ENCODE data around the gene ELOVL7.

- TF ChIP-seq CTCF (IDR thresholded peaks at IDR 0.05) (no peak), POLR2A (IDR thresholded peaks at IDR 0.05) (no peak), POLR2AphosphoS5 (IDR thresholded peaks at IDR 0.05) (no peak)
These were observed 121.7 kb downstream of the ELOVL7 start for GRCh38 chr5:60722416-60722815.

All from upper lobe of left lung (tissue), 4 donors.